ENCODE results near the gene YES1. TPM values are rescaled to one million over a fixed set of nuclear protein-coding genes. Genes with fewer than 3 reads are reported as not detected.

YES1 gene
- 31.5 TPM for polyA plus RNA-seq (2013, experiment 1 of 2; ENCODE audit: insufficient read length)
- 35.7 TPM for polyA plus RNA-seq (2013, experiment 2 of 2; ENCODE audit: insufficient read length)

GRCh38 chr18:811892-812375 lies at the start of gene YES1:
Gene YES1, minus strand, starts transcription at chr18:812242. Its CDS starts 55,415 bp downstream, at chr18:756827.
- DNase-seq = peak; percentile 13

GRCh38 chr18:857986-858385 lies 45.9 kb upstream of the YES1 start:
- DNase-seq = no peak

GRCh38 chr18:853471-853870 lies 41.4 kb upstream of the YES1 start:
- DNase-seq = no peak

- DNase-seq = no peak
These were observed 38.9 kb upstream of the YES1 start for GRCh38 chr18:850960-851359.

DNA sequence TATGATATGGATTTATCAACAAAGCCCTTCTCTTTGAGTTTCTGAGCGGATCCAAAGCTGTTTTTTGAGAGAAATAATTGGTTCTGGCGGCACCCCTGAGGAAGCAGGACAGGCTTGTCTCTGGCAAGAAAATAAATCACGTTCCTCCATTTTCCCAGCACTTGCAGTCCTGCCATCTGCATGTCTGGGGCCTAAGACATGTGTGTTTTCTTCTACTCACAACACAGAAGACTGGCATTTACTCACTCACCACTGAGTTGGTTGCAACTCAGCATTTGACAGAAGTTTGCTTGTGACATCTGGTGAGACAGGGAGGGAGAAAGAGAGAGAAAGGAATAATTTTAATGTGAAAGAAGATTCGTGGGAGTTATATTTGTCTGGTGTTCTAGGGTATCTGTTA lies 37.0 kb upstream of the YES1 start:
- no peak for DNase-seq

DNA sequence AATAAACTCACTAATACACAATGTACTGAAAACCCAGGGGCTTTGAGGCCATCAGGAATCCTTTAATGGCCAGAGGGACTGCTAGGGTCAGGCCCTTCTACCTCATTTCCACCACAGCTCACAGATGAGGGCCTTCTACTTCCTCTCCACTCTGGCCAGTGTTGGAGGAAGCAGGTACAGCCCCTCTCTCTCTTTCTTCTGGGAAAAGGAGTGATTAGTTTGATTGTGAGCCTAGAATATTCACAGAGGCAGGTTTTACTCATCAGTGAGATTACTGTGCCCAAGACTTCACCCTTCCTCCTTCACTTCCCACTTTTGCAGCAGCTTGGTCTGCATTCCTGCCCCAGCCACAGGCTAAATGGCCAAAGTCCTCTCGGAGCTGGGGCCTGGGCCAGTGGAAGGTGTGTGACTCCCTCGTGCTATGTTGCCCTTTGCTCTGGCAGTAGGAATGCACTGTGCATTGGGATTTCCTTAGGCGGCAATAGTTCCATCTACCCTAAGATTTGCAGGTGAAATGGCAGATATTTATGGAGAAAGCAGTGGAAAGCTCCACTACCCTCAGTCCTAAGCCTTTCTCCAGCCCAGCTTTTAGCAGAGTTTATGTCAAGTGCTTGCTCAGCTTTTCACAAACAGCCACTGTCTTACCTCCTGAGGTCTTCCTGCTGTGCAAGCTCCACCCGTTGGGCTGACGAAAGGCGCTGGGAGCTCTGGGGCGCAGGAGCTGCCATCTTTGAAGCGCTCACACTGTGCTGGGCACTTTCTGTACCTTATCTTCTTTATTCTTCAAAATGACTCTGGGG lies 36.2 kb upstream of the YES1 start:
- no peak for DNase-seq

DNA sequence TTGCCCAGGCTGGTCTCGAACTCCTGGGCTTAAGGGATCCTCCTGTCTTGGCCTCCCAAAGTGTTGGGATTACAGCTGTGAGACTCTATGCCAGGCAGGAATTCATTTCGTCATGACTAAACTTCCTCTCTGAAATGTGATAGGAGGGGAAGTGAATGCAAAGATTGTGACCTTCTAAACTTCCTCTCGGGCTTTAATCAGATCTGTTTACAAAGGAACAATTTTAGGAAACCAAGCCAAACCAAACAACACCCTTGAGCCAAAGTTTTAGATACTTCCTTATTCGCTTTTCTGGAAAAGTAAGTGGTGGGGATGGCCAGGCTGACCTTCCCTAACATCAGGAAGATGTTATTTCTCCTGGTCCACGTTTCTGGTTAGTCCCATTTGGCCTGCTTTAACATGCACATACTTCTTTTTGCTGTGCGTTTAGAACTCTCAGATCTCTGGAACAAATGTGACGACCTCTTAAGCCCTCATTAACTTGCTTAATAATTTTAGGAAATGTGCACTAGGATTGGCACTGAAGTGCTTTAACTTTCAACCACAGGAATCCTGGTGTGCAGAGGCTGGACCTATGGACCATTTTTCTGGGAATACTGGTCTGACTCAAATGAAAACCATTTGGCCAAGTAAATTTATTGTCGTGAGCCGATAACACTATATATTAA lies 33.2 kb upstream of the YES1 start:
- peak; percentile 50 for DNase-seq

- no peak for DNase-seq
These were observed 29.8 kb upstream of the YES1 start for GRCh38 chr18:841647-842370.

DNA sequence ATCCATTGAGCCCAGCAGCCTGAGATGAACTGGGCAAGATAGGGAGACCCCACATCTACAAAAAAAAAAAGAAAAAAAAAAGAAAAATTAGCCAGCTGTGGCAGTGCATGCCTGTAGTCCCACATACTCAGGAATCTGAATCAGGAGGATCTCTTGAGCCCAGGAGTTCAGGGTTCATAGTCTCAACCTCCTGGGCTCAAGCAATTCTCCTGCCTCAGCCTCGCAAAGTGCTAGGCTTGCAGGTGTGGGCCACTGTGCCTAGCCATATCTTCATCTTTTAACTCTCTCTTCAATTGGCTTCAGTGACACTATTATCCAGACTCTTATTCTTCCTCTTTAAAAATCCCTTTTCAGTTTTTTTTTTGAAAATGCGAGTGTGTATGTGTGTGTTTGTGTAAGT lies 28.5 kb upstream of the YES1 start:
- DNase-seq = no peak

DNA sequence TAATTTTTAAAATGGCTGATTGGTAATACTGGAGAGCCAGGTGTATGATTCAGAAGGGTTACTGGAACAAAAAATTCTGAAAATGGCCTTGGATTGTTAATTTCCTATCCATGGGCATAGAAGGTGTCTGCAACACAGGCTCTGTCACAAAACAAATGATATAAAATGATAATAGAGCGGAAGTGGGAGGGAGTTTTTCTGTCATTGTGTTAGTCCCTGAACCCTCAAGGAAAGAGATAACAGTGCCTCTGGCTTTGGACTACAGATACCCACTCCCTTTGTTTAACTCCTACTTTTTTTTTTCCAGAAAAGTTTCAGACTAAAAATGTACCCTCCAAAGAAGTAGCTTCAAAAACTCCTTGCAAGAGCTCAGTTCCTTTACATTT lies 28.0 kb upstream of the YES1 start:
- DNase-seq = no peak

GRCh38 chr18:839224-840022 lies 27.4 kb upstream of the YES1 start:
- peak; percentile 80 for DNase-seq

- no peak for DNase-seq
These were observed 25.9 kb upstream of the YES1 start for GRCh38 chr18:837922-838321.

GRCh38 chr18:834082-834720 lies 22.2 kb upstream of the YES1 start:
- no peak for DNase-seq

DNA sequence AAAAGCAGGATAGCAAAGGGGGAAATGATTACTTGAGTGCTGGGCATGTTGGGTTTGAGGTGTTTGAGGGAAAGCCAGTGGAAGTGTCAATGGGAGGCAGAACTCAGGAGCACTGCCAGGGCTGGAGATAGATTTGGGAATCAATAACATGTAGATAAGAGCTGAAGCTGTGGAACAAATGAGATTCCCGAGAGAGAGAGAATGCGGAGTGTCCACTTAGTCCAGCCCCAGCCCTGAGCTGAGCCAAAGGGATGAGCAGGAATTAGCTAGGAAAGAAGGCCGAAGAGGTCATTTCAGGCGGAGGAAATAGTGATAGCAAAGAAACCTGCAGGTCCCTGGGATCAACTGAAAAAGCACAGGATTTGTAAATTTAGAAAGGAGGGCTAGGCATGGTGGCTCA lies 21.2 kb upstream of the YES1 start:
- no peak for DNase-seq

DNA sequence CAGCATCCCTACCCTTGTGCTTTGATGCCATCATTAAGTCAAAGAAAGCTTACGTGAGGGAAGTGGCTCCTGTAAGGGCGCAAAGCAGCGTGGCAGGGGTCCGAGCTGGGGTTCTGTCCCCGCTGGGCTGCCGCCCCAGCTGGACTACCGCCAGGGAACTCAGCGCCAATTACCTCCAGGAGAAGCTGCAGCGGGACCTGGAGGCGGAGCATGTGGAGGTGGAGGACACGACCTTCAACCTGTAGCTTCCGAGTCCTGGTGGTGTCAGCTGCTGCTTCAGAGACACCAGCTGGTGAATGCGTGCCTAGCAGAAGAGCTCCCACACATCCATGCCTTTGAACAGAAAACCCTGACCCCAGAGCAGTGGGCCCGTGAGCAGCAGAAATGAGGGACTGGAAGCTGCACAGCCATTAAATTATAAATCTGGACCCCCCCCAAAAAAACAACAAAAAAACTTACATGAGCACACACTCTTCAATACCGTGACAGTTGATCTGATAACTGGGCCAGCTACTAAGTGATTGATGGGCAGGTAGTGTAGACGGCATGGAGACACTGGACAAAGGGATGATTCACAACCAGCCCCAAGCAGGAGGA lies 20.1 kb upstream of the YES1 start:
- no peak for DNase-seq

- DNase-seq = peak; percentile 48
These were observed 18.4 kb upstream of the YES1 start for GRCh38 chr18:830315-830901.

GRCh38 chr18:829432-829831 lies 17.4 kb upstream of the YES1 start:
- DNase-seq = no peak

GRCh38 chr18:827093-827677 lies 15.1 kb upstream of the YES1 start:
- no peak for DNase-seq

- no peak for DNase-seq
These were observed 14.0 kb upstream of the YES1 start for GRCh38 chr18:825891-826585.

- DNase-seq = no peak
These were observed 12.1 kb upstream of the YES1 start for GRCh38 chr18:824179-824578.
